ENCODE results near the gene INF2.
"Not testable (repeated sequence)": the region's sequence is repeated elsewhere in the genome, so short reads cannot be mapped to it uniquely, and the experiment has no call there.

The INF2 gene

DNA sequence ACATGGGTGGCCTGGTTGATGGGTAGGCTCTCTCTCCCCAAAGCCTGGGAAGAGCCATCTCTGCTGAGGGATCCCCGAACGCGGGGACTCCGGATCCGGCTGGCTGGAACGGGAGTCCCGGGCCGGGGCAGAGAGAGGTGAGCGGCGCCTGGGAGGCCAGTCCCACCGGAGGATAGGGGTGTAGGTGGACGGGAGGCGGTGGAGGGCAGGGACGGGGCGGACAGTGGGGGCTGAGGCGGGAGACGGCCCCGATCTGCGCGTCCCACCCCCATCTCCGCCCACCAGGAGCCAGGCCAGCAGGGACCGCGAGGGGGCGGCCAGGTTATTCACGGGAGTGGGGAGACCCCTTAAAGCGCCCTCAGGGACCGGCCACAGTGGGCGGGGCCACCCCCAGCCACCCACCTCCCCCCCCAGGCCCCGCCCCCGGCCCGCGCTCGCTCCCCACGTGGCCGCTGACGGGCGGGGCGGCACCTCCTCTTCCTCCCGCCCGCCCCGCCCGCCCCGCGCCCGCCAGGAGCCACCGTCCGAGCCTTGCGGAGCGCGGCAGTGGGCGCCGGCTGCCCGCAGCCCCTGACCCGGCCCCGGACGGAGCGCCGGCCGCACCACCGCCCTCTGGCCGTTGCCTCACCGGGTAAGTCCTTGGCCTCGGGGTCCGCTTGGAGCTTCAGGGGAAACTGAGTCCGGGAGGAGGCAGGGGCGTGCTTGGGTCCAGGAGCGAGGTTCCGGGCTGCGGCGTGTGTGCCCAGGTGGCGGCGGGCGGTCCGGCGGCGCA, at the start of gene INF2:
Gene INF2, plus strand, starts transcription at position 510 of the 772 bp plus-strand sequence. CDS start 11,748 bp downstream, outside the sequence.
- no peak for DNase-seq

GRCh38 chr14:104639885-104640548, 49.4 kb upstream of the INF2 start:
- peak; percentile 1 for DNase-seq

DNA sequence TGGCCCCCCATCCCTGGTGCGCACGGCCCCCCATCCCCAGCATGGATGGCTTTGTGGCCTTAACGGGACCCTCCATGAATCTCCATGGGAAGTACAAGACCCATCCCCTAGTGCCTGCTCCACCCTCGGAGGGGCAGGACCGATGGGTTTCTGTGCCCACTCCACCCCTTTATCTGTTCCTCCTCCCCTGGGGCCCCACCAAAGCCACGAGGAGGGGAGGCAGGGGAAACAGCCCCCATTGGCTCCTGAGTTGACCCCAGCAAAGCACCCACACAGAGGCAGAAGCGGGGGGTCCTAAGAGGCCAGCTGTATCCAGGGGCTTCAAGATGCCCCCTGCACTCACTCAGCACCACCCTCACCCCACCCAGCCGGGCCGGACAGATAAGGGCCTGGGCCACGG, 48.7 kb upstream of the INF2 start:
- no peak for DNase-seq

GRCh38 chr14:104641753-104642539, 47.5 kb upstream of the INF2 start:
- DNase-seq: no peak

DNA sequence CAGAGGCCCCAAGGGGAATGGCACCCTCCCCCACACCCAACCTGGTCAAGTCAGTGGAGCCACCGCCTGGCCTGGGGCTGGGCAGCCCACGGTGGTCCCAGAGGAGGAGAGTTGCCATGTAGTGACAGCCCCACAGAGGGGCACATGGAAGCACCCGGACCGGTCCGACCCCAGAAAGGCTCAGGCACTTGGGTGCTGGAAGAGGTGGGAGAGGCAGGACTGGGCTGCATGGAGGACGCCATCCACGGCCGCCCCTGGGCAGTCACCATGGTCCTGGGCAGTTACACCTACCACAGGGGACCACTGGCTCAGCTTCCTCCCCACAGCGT, 46.9 kb upstream of the INF2 start:
- no peak for DNase-seq

- no peak for DNase-seq
Measured at GRCh38 chr14:104643306-104643705, 46.1 kb upstream of the INF2 start.

DNA sequence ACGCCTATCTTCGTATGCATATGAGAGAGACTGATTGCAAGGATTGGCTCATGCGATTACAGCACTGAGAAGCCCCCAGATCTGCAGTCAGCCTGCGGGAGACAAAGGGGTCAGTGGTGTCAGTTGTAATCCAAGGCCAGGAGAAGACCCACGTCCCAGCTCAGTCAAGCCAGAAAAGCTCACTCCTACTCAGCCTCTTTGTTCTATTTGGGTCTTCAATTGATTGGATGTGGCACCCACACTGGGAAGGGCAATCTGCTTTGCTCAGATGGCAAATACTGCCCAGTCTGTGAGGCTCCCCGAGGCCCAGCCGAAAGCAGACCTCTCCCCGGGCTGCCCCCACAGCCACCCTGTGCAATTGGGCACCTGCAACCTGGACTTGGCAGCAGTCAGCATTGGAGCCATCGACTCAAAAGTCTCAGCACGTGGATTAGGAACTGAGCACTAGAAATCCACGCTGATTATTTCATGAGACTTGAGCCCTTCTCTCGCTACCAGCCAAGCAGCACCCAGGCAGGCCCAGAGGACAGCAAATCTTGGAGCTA, 45.3 kb upstream of the INF2 start:
- DNase-seq: no peak

DNA sequence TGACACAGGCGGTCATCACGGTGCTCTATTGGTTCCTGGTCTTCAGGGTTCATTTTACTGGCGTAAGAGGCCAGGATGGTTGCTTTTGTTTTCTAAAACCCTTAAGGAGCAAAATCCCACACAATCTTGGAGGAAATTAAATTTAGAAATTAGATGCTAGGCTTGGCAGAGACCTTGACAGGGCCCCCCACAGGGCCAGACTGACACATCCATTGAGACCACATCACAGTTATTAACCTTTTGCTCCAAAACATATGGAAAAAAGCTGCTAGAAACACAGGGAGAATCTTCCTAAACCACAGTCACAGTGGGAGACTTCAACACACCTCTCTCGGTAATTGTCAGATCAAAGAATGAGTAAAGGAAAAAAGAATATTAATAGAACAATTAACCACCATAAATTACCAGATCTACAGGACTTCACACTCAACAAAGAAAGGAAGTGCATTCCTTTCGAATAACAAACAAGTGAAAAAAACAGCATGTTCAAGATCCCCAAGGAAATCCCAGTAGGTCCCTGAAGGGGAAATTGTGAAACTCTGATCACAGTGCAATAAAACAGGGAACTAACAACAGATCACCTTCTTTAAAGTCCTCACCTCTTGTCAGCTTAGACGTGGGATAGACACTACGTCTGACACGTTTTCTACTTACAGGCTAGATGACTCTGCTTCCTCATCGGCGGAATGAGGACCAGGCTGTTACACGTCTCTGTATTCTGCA, 44.6 kb upstream of the INF2 start:
- DNase-seq: no peak

- DNase-seq: no peak
Measured at GRCh38 chr14:104647467-104648043, 41.9 kb upstream of the INF2 start.

DNA sequence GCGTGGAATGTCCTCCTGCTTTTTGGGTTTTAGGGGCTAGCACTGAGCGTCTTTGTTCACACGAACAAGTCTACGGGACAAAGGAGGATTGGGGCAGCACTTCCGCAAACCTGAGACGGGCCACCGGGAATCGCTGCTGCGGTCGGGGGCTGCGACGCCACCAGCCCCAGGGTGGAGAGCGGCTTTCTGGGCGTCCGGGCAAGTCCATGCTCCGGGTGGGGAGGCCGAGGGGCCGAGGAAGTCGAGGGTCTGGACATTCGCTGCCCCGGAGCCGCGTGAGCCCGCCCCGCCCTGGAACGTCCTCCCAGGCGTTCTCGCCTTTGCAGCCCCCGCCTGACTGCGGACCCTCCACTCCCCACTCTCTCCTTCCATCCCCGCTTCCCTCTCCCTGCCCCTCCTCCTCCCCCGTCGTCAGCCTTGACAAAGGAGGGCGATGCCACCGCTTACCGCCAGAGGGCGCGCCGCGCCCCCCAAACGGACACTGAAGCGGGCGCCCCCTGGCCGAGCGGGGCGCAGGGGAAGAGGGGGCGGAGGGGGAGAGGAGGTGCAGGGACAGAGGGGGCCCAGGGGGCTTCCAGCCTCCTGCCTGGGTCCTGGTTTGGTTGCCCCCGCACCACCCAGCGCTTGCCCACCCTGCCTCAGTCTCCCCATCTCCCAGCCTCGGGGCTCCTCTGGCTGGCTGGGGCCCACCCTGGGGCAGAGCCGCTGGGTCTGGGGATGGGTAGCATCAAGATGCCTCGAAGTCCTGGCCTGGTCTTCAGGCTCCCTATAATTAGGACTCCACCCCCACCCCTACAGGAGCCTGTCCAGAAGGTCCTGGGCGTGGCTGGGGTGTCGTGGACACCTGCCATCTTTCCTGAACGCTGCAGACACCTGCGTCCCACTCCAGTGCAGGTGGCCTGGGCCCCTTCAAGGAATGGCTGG, 39.1 kb upstream of the INF2 start:
- DNase-seq: no peak

DNA sequence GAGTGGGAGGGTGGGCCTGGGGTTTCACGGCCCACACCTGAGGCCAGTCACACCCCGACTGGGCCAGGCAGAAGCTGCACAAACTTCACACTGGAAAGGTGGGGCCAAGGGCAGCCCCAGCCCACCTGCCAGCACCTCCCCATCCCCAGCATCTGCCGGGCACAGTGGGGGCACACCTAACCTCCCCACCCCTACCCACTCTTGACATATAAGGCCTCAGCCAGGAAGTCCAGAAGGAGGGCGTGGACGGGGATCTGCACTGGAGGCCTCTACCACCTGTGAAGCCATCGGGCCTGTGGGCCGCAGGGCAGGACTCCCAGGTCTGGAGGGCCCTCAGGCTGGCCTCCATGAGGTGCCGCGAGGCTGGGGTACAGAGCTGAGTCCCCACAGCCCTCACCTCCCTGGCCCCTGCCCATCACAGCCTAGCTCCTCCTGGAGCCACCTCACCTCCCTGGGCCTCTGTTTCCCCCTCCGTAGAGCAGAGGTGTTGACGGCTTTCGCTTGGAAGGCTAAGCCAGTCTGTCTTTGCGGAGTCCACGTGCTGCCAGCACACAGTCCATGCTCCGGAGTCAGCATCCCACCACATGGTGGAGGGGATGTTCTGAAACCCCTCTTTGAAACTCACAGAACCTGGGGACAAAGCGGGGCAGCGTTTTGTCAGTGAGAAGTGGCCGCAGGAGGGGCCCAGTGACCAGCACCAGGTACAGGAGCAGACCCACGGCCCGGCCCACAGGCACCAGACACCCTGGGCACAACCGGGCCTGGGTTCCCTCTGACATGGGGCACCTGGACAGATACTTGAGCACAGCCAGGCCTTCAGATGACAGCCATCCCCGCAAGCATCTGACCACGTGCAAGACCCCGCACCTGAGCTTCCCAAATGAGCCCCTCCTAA, 38.2 kb upstream of the INF2 start:
- no peak for DNase-seq

DNA sequence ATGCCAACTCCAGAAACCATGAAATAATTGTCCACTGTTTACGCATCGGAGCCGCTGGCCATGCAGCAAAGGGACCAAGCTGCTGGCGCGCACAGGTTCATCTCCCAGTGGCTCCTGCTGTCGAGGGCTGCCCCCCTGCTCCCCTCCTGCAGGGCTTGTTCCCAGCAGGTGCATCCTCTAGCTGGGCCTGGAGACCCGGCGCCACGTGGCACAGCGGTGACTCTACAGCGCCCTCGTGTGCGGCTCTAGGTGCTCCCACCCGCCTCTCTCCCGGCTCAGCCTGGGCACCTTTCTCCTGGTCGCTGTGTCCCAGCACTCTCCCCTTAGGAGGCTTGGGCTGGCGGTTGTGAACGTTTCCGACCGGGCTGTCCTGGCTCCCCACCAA, 37.5 kb upstream of the INF2 start:
- DNase-seq: no peak

DNA sequence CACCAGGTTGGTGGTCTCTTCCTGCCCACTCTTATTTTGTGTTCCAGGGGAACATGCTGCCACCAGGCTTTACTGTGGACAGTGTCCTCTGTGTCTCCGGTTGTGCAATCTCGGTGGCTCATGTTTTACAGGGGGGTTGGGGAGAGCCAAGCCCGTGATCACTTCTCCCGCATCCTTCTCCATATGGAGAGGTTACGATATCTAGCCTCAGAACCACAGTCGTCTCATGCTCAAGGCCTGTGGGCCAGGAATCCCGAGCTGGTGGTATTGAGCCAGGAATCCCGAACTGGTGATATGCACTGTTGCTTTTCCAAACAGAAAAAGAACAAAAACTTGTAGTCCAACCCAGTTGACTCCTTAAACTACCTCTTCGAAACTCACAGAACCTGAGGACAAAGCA, 37.0 kb upstream of the INF2 start:
- DNase-seq: no peak

DNA sequence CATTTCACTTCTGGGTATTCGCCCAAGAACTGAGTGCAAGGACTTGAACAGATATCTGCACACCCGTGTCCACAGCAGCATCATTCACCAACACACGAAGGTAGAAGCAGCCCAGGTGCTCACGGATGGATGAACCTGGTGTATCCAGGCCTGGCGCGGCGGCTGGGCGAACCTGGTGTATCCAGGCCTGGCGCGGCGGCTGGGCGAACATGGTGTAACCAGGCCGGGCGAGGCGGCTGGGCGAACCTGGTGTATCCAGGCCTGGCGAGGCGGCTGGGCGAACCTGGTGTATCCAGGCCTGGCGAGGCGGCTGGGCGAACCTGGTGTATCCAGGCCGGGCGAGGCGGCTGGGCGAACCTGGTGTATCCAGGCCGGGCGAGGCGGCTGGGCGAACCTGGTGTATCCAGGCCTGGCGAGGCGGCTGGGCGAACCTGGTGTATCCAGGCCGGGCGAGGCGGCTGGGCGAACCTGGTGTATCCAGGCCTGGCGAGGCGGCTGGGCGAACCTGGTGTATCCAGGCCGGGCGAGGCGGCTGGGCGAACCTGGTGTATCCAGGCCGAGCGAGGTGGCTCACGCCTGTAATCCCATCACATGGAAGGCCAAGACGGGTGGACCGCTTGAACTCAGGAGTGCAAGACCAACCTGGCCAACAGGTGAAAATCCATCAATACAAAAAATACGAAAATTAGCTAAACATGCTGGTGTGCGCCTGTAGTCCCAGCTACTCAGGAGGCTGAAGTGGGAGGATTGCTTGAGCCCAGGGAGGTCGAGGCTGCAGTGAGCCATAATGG, 36.1 kb upstream of the INF2 start:
- DNase-seq: not testable (repeated sequence)

DNA sequence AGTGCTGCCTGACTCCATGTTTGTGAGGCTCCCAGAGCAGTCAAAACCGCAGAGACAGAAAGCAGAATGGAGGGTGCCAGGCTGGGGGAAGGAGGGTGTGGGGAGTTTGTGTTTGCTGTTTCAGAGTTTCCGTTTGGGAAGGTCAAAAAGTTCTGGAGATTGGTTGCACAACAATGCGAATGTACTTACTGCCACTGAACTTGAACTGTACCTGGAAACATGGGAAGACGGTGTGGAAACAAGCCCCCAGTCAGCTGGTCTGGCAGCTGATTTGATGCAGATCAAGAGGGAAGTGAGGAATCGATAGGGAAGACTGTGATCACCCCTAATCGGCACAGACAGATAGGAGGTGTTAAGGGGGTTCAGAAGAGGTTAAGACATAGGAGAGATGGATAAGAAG, 35.3 kb upstream of the INF2 start:
- no peak for DNase-seq

GRCh38 chr14:104655128-104655848, 34.1 kb upstream of the INF2 start:
- no peak for DNase-seq

DNA sequence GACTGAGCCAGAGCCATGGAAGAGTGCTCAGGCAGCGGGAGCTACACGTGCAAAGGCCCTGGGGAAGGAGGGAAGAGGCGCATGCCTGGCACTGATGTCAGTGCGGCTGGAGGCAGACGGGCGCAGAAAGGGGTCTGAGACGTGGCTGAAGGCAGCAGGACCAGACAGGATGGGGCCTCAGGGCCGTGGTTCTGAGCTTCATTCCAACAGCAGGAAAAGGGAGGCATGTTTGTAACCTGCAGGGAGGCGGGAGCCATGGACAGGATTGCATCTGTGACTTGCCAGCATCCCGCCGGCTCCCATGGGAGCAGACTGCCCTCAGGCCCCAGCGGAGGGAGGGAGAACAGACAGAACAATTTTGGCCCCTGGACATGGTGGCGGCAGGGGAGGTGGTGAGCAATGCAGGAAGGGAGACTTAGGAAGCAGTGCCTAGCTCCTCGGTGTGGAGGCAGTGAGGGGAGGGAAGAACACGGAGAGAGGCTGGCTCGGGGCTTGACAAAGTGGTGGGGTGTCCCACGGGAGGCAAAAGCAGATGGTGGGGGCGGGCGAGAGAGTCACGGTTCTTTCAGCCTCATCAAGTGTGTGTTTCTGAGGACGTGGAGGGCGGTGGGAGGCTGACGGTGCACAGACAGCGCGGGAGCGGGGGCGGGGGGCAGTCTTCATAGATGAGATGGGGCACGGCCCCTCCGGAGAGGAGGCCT, 33.3 kb upstream of the INF2 start:
- DNase-seq: no peak

GRCh38 chr14:104657101-104657524, 32.3 kb upstream of the INF2 start:
- no peak for DNase-seq
